SU-DHL-6 (cell line): ENCODE results near the gene ITPR3.

ENCODE experiments used
- H2AFZ ChIP-seq: fragments of 200-600 bp; sonication (generic); 2 replicates; pipeline ENCODE4 v1.6.1; 2014; ENCODE audit warnings: low read depth, mild to moderate bottlenecking, moderate library complexity, mixed read lengths, antibody characterized with exemption, low read length; ENCODE audit not compliant: severe bottlenecking
- H3F3A ChIP-seq: fragments of 200-600 bp; shearing (Covaris generic); 2 replicates; pipeline ENCODE4 v1.6.0; 2016; ENCODE audit warnings: antibody characterized with exemption, mild to moderate bottlenecking; ENCODE audit not compliant: insufficient read depth
- H3K27ac ChIP-seq: fragments of 200-600 bp; sonication (generic); 2 replicates; pipeline ENCODE4 v1.5.1; 2016; ENCODE audit warnings: low read depth, mild to moderate bottlenecking, low read length, moderate library complexity, mixed read lengths
- H3K27me3 ChIP-seq: fragments of 200-600 bp; sonication (generic), shearing (Covaris generic); 2 replicates; pipeline ENCODE4 v1.6.0; 2014; ENCODE audit warnings: mild to moderate bottlenecking, low read length
- H3K36me3 ChIP-seq: fragments of 200-600 bp; sonication (generic); 2 replicates; pipeline ENCODE4 v1.6.1; 2014; ENCODE audit warnings: mild to moderate bottlenecking, low read length, mixed read lengths
- H3K4me2 ChIP-seq: fragments of 300-600, 200-600 bp; shearing (Covaris generic), sonication (generic); 2 replicates; pipeline ENCODE4 v1.6.0; 2014; ENCODE audit warnings: low read length, low read depth, mild to moderate bottlenecking; ENCODE audit not compliant: poor library complexity, severe bottlenecking
- H3K4me3 ChIP-seq: fragments of 200-600 bp; sonication (generic); 2 replicates; pipeline ENCODE4 v1.5.1; 2014; ENCODE audit warnings: antibody characterized with exemption, low read length, mild to moderate bottlenecking, mixed read lengths; ENCODE audit not compliant: insufficient read depth, poor library complexity, severe bottlenecking
- H3K79me2 ChIP-seq: fragments of 200-600 bp; sonication (generic); 2 replicates; pipeline ENCODE4 v1.6.1; 2014; ENCODE audit warnings: mild to moderate bottlenecking, low read length, moderate library complexity; ENCODE audit not compliant: insufficient read depth
- H3K9ac ChIP-seq: fragments of 200-600 bp; sonication (generic); 2 replicates; pipeline ENCODE4 v1.7.0; 2014; ENCODE audit warnings: mild to moderate bottlenecking, low read length
- H3K9me2 ChIP-seq: fragments of 200-600 bp; sonication (generic); replicated peaks from 2 replicates; pipeline ENCODE4 v1.6.1; 2014; ENCODE audit warnings: low read length; ENCODE audit not compliant: insufficient read depth
- H3K9me3 ChIP-seq: fragments of 200-600 bp; sonication (generic); 2 replicates; pipeline ENCODE4 v1.6.1; 2014; ENCODE audit warnings: low read length, mixed read lengths; ENCODE audit not compliant: insufficient read depth
- H4K20me1 ChIP-seq: fragments of 200-600 bp; sonication (generic); 2 replicates; pipeline ENCODE4 v1.6.1; 2014; ENCODE audit warnings: low read depth, mild to moderate bottlenecking, antibody characterized with exemption, low read length, moderate library complexity, mixed read lengths
- CTCF ChIP-seq: fragments of 200-600 bp; sonication (generic); IDR thresholded peaks from one replicate; pipeline ENCODE4 v1.5.1; 2017; ENCODE audit warnings: antibody characterized with exemption, mild to moderate bottlenecking, low read length, moderate library complexity; ENCODE audit not compliant: insufficient read depth, poor library complexity, severe bottlenecking
- EZH2phosphoT487 ChIP-seq: fragments of 200-600 bp; sonication (generic), shearing (Covaris generic); conservative IDR thresholded peaks from 2 replicates; pipeline ENCODE4 v1.6.1; 2018; ENCODE audit warnings: mild to moderate bottlenecking, antibody characterized with exemption, low read length, moderate library complexity, mixed read lengths

ITPR3 gene

GRCh38 chr6:33733709-33734007 lies 112.5 kb downstream of the ITPR3 start:
- Histone ChIP-seq H3K9ac (no peak overlapping the region), H4K20me1 (no peaks in the 10 kb centered on the region)

GRCh38 chr6:33735216-33735615 lies 114.1 kb downstream of the ITPR3 start:
- H3K27ac ChIP-seq = no peak overlapping the region
- H3K9ac ChIP-seq = no peak overlapping the region
- no peak overlapping the region for H3K4me3 ChIP-seq
- H3K36me3 ChIP-seq = no peaks in the 10 kb centered on the region
- H3F3A ChIP-seq = no peaks in the 10 kb centered on the region
- no peaks in the 10 kb centered on the region for H3K9me2 ChIP-seq
- H3K79me2 ChIP-seq = no peaks in the 10 kb centered on the region
- TF ChIP-seq CTCF (no peak), EZH2phosphoT487 (no peak)
- no peak overlapping the region for H2AFZ ChIP-seq
- H3K4me2 ChIP-seq = no peak overlapping the region
- H3K9me3 ChIP-seq = no peaks in the 10 kb centered on the region
- no peaks in the 10 kb centered on the region for H3K27me3 ChIP-seq
- no peaks in the 10 kb centered on the region for H4K20me1 ChIP-seq

More at GRCh38 chr6:33733709-33734007, 112.5 kb downstream of the ITPR3 start:
- H3K27ac ChIP-seq = no peak overlapping the region
- H3K36me3 ChIP-seq = no peaks in the 10 kb centered on the region
- no peaks in the 10 kb centered on the region for H3F3A ChIP-seq
- no peaks in the 10 kb centered on the region for H3K9me2 ChIP-seq
- H3K79me2 ChIP-seq = no peaks in the 10 kb centered on the region
- no peak for TF ChIP-seq EZH2phosphoT487
- no peak for TF ChIP-seq CTCF
- no peak overlapping the region for H3K4me3 ChIP-seq
- H2AFZ ChIP-seq = no peak overlapping the region
- H3K27me3 ChIP-seq = no peaks in the 10 kb centered on the region
- H3K9me3 ChIP-seq = no peaks in the 10 kb centered on the region
- H3K4me2 ChIP-seq = no peak overlapping the region

GRCh38 chr6:33737267-33738026 lies 116.3 kb downstream of the ITPR3 start:
- Histone ChIP-seq H3K4me2 (no peak overlapping the region), H3K27ac (no peak overlapping the region), H4K20me1 (no peaks in the 10 kb centered on the region), H3K36me3 (no peaks in the 10 kb centered on the region), H3F3A (no peaks in the 10 kb centered on the region), H3K4me3 (no peak overlapping the region), H2AFZ (no peak overlapping the region), H3K79me2 (no peaks in the 10 kb centered on the region), H3K9me3 (no peaks in the 10 kb centered on the region), H3K9me2 (no peaks in the 10 kb centered on the region), H3K9ac (no peak overlapping the region), H3K27me3 (no peaks in the 10 kb centered on the region)
- TF ChIP-seq CTCF = no peak
- TF ChIP-seq EZH2phosphoT487 = no peak
